GM13977 (cell line): Measurements from ENCODE around the gene LRRFIP1.
"Not testable (repeated sequence)": the region's sequence is repeated elsewhere in the genome, so short reads cannot be mapped to it uniquely, and the experiment has no call there.

Experiments
- DNase-seq: peaks from one replicate; pipeline ENCODE4 v3.0.0; 2012; ENCODE audit warnings: low spot score
- in situ Hi-C: fragments of 300-500 bp; cut with MboI; formaldehyde crosslinking; loops from one replicate; pipeline ENCODE4 v1.12.0; 2022; ENCODE audit warnings: low sequenced_read_pairs, low pct_unique_long_range_greater_than_20kb, mixed read lengths, inconsistent platforms; ENCODE audit not compliant: unreplicated experiment
- TF ChIP-seq, protein P1 (sequence below): IDR thresholded peaks from 2 replicates; pipeline ENCODE4 v1.5.1; 2012; ENCODE audit warnings: mild to moderate bottlenecking, control low read depth; ENCODE audit not compliant: insufficient read depth; ENCODE audit errors: extremely low read depth, missing control alignments

The LRRFIP1 gene

GRCh38 chr2:237688081-237688480 is 60.7 kb downstream of the LRRFIP1 start:
- in situ Hi-C loops: no loop called here
- DNase-seq: no peak
- TF ChIP-seq, protein P1, sequence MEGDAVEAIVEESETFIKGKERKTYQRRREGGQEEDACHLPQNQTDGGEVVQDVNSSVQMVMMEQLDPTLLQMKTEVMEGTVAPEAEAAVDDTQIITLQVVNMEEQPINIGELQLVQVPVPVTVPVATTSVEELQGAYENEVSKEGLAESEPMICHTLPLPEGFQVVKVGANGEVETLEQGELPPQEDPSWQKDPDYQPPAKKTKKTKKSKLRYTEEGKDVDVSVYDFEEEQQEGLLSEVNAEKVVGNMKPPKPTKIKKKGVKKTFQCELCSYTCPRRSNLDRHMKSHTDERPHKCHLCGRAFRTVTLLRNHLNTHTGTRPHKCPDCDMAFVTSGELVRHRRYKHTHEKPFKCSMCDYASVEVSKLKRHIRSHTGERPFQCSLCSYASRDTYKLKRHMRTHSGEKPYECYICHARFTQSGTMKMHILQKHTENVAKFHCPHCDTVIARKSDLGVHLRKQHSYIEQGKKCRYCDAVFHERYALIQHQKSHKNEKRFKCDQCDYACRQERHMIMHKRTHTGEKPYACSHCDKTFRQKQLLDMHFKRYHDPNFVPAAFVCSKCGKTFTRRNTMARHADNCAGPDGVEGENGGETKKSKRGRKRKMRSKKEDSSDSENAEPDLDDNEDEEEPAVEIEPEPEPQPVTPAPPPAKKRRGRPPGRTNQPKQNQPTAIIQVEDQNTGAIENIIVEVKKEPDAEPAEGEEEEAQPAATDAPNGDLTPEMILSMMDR: no peak

DNA sequence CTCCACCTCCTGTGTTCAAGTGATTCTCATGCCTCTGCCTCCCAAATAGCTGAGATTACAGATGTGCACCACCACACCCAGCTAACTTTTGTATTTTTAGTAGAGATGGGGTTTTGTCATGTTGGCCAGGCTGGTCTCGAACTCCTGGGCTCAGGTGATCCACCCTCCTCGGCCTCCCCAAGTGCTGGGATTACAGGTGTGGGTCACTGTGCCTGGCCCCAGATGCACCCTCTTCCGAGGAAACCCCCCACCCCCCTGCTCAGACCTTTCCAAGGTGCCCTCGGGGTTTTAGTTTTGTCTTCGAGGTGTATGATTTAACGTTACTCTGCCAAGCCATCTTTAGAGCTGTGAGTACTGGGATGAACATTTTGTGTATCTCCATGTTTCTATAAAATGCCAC is 61.2 kb downstream of the LRRFIP1 start:
- DNase-seq, in situ Hi-C loops: not testable (repeated sequence)

GRCh38 chr2:237689336-237690131 is 62.1 kb downstream of the LRRFIP1 start:
- in situ Hi-C loops: no loop called here
- TF ChIP-seq, protein P1: no peak

DNA sequence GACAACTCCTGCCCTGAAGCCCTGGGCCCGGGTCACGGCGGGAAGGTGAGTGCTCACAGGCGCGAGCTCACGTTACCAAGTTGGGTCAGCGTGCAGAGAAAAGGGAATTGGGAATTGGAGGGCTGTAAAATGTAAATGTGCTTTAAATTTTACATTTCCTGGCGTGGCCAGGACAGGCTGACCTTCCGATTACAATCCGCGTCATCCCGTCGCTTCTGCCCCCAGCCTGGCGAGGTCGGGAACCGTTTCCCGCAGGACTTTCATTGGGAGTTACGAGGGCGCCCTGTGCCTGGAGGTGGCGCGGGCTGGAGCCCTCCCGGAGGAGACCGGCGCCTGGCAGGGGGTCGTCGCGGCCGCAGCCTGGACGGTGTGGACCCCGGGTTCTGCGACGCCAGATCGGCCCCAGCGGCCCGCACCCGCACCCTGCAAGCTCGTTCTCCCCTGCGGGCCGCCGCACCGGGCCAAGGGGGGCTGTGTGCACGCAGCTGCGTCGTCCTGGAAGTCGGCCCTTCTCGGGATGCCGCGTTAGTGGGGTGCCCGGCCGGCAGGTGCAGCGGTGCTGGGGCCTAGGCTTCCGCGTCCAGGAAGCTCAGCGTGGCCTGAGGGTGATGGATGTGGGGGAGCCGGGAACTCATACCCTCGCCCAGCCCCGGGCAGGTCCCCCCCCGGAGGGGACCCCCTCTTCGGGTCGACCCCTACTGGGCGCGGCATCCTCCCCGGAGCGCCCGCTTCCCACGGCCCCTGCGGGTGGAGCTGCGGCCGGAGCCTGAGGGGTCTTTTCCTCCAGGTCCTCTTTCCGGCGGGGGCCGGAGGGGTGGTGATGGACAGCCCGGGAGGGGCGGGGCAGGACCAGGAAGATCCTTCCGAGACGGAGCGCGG is 63.9 kb downstream of the LRRFIP1 start:
- in situ Hi-C loops: no loop called here
- TF ChIP-seq, protein P1: no peak
- DNase-seq: no peak

More at GRCh38 chr2:237689336-237690131, 62.1 kb downstream of the LRRFIP1 start:
- no peak for DNase-seq

DNA sequence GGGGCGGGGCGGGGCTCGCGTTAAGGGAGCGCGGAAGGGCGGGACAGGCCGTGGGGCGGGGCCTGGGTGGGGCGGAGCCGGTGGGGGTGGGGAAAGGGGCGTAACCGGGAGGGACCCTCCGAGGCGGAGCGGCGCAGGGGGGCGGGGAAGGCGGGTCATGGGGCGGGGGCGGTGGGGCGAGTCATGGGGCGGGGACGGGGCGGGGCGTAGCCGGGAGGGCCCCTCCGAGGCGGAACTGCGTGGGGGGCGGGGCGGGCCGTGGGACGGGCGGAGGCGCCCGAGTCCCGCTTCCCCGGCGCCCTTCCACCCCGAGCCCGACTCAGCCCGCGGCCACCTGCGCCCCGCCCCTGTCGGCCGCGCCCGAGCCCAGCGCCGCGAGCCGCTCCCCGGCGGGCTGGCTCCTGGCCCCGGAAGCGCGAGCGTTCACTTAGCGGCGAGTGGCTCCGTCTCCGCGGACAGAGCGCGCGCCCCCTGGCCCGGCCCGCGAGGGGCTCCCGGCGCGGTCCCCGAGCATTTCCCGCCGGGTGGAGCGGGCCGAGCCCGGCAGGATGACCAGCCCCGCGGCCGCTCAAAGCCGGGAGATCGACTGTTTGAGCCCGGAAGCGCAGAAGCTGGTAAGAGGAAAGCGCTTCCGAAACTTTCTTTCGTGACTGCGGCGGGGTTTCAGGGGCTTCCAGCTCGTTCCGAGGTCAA is 64.7 kb downstream of the LRRFIP1 start:
- in situ Hi-C loops: no loop called here

DNA sequence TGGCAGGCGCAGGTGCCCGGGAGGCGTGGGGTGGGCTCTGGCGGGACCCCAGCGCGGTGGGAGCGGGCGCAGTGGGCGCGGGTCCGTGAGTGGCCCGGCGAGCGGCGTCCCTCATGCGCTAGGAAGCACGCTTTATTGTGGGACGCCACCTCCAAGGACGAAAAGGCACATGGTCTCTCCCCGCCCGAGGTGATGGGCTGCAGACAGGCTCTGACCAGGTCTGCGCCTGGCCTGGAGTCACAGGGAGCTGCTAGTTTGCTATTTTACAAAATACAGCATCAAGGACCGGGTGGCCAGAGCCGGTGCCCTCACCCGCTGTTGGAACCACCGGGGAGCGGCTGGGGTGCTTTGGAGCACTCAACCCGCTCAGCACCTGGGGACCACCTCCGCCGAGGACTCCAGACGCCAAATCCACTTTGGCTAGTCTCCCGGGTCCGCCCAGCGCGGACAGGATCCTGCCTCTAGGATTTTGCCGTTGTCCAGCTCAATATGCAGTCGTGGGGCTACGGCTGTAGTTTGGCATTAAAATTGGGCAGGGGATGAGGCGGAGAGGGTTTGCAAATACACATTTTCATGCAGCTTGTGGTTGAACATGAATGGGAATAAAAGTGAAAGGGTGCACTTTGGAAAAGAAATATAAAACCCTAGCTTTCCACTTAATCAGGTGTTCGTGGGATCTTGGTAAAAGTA is 65.4 kb downstream of the LRRFIP1 start:
- no peak for DNase-seq
- in situ Hi-C loops: no loop called here
- TF ChIP-seq, protein P1: no peak

More for the DNA sequence above, 64.7 kb downstream of the LRRFIP1 start:
- TF ChIP-seq, protein P1: peak; percentile 3
- DNase-seq: peak; percentile 98
